ENCODE data around the gene RHOF.

GRCh38 chr12:121789233-121789781 is 4.2 kb downstream of the RHOF start:
- TF ChIP-seq POLR2AphosphoS5 (IDR thresholded peaks at IDR 0.05; ENCODE audit: low read depth, low read length) = no peak
- TF ChIP-seq CREB1 (IDR thresholded peaks at IDR 0.05) = no peak
